Fibroblast of the aortic adventitia (primary cell): ENCODE data around the gene CNN2. TPM values are rescaled to one million over a fixed set of nuclear protein-coding genes. Genes with fewer than 3 reads are reported as not detected.

Experiments
- DNase-seq: peaks from one replicate; pipeline ENCODE4 v3.0.0-alpha.2; 2010; ENCODE audit warnings: low read depth
- H3K4me3 ChIP-seq: 2 replicates; pipeline ENCODE4 v1.5.1; 2011; ENCODE audit warnings: low read depth, mild to moderate bottlenecking, control low read depth, low read length, moderate library complexity
- CTCF ChIP-seq: IDR thresholded peaks from 2 replicates; pipeline ENCODE4 v1.5.1; 2011; ENCODE audit warnings: mild to moderate bottlenecking, low read length, control low read depth, inconsistent platforms; ENCODE audit not compliant: insufficient read depth
- total RNA-seq: library from RNA; depleted of rRNA; stranded (reverse); fragments of >200 nt; gene quantifications from 2 replicates; pipeline ENCODE4 v1.2.3, GENCODE V29; 2012; ENCODE audit warnings: low replicate concordance

The CNN2 gene
- total RNA-seq, 1 donor: 96.0 TPM

- no peak for DNase-seq
- H3K4me3 ChIP-seq: no peak overlapping the region
- no peak for TF ChIP-seq CTCF
Observed at GRCh38 chr19:1007399-1008251, 18.8 kb upstream of the CNN2 start.

GRCh38 chr19:1008268-1009040 is 18.0 kb upstream of the CNN2 start:
- DNase-seq: no peak
- no peak for TF ChIP-seq CTCF
- H3K4me3 ChIP-seq: no peak overlapping the region

GRCh38 chr19:1009041-1009980 is 17.1 kb upstream of the CNN2 start:
- H3K4me3 ChIP-seq: no peak overlapping the region
- no peak for TF ChIP-seq CTCF
- DNase-seq: peak; percentile 50

GRCh38 chr19:1009981-1010538 is 16.3 kb upstream of the CNN2 start:
- H3K4me3 ChIP-seq: no peak overlapping the region
- no peak for DNase-seq

GRCh38 chr19:1010586-1011510 is 15.6 kb upstream of the CNN2 start:
- no peak overlapping the region for H3K4me3 ChIP-seq
- DNase-seq: no peak
- no peak for TF ChIP-seq CTCF

More at GRCh38 chr19:1009981-1010538, 16.3 kb upstream of the CNN2 start:
- no peak for TF ChIP-seq CTCF
